ENCODE results near the gene BLMH.
"Not testable (repeated sequence)": the region's sequence is repeated elsewhere in the genome, so short reads cannot be mapped to it uniquely, and the experiment has no call there.

The BLMH gene

DNA sequence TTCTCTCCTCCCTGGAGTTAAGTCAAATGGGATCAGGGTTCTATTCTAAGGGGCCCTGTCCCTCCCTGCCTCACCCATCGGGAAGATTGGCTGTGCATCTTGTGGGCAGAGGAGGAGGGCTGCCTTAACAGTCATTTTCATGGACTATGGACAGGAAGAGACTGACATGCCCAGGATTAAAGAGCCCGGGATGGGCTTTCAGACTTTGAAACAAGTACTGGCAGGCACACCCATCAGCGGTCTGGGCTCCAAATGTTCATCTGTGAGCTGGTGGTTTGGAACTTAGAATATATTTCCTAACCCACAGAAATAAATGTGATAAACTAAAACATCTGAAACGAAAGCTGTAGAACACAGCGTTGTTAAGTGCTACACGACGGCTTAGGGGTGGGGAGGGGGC lies 62.7 kb downstream of the BLMH start:
- DNase-seq (ENCODE audit: low read depth in 2 of 2): no peak

DNA sequence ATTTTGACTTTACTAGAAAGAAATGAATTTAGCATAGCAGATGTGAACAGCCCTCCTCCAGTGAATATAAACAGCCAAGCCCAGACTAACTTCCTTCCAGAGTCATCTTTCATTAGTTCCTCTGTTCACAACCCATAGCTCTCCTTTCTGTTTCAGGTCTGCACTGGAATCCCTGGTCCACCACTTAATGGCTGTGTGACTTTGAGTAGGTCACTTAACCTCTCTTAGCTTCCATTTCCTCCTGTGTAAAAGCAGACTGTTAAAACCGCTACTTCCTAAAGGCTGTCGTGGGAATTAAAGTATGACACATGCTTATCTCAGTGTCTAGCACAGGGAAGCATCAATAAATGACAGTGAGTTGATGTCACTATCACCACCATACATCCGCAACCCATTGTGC lies 63.7 kb downstream of the BLMH start:
- DNase-seq (ENCODE audit: low read depth in 2 of 2): no peak

DNA sequence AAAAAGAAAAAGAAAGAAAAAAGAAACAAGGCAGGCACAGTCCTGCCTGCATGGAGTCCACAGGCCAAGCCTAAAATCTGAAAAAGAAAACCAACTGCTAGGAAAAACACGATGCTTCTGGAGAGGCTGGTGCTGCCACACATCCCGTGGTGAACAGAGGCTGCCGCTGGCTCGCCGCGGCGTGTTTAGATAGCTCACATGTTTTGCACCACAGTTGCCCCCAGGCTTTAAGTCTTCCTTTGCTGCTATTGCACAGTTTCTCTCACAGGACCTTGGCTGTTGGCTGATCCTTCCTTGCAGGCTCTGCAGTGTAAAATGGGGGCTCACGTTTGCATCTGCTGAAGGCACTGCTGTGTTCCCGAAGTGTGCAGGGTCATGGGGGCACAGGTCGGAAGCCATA lies 64.9 kb downstream of the BLMH start:
- DNase-seq (ENCODE audit: low read depth in 2 of 2): no peak

GRCh38 chr17:30225919-30226553 lies 65.7 kb downstream of the BLMH start:
- DNase-seq (ENCODE audit: low read depth in 2 of 2): no peak

- no peak for DNase-seq (ENCODE audit: low read depth in 2 of 2)
Measured at GRCh38 chr17:30225112-30225511, 66.6 kb downstream of the BLMH start.

DNA sequence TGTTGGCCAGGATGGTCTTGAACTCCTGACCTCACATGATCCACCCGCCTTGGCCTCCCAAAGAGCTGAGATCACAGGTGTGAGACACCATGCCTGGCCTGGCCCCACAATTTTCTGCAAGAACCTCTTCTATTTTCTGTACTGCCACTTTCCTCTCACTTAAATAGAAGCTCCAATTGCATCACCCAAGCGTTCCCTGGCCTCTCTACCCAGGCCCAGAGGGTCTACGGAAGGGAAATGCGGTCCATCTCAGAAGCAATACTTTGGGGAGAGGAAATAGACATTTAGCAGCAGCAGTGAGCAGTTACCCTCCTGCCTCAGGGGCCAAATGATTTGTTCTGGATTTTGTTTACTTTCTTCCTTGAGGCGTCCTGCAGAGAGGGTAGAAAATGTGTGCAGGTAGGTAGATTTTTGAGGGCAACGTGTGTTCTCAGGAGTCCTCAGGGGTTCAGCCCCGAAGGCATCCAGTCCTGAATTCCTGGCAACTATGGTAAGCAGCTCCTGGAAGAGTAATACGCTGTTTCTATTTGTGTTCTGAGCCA lies 67.3 kb downstream of the BLMH start:
- no peak for DNase-seq (ENCODE audit: low read depth in 2 of 2)

DNA sequence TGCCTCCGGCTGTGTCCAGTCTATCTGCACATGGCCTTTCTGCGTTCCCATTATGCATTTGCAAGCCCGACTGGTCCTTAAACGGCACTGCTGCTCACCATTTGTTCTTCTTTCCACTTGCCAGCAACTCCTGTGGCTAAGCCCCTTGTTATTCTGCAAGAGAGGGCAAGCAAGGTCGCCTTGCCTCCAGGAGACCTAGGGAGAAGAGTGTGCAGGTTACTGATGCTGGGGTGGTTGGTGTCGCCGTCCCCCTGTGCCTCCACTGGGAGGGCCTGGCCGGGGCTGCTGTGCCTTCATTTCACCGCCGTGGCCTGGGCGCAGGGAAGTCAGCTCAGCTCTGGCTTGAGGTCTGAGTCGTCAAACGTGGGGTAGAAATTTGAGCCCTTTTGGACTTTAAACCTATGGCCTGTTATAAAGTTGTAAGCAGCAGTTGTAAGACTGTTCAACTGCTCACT lies 69.0 kb downstream of the BLMH start:
- DNase-seq (ENCODE audit: low read depth in 2 of 2): no peak

GRCh38 chr17:30222251-30222650 lies 69.5 kb downstream of the BLMH start:
- DNase-seq (ENCODE audit: low read depth in 2 of 2): no peak

- DNase-seq (ENCODE audit: low read depth in 2 of 2): no peak
Measured at GRCh38 chr17:30221346-30221745, 70.4 kb downstream of the BLMH start.

- DNase-seq (ENCODE audit: low read depth in 2 of 2): no peak
Measured at GRCh38 chr17:30220414-30220813, 71.3 kb downstream of the BLMH start.

DNA sequence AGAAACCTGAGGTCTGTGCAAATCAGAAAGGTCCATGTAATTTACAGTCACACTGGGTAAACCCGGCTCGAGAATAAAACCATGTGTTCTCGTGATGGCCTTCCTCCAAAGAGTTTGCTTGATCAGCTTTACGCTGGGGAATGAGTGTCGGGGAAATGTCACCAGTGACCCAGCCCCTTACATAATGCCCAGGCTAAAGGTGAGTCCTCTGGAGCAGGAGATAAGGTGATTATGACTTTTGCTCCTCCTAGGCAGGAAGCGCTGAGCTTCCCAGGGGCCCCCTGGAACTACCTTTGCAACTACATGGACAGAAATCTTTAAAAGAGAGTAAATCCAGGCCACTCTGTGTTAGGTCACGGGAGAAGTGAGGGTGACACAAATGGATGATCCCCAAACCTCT lies 71.9 kb downstream of the BLMH start:
- no peak for DNase-seq (ENCODE audit: low read depth in 2 of 2)

GRCh38 chr17:30219315-30219714 lies 72.4 kb downstream of the BLMH start:
- no peak for DNase-seq (ENCODE audit: low read depth in 2 of 2)

DNA sequence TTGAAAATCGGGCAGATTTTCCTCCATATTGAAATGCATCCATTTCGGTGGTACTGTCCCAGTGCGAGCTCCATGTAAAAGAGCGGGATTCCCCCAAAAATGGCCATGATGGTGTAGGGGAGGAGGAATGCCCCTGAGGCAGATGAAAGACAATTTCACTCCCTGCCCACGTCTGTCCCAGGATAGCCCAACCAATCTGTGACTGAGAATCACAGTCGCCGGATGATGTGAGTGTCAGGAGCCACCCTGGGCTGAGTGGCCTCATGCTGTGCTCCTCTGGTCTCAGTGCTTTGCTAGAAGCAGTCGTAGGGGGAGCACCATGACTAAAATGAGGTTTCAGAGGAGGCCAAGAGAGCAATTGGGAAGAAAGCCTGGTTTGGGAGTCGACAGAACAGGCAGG lies 72.9 kb downstream of the BLMH start:
- DNase-seq (ENCODE audit: low read depth in 2 of 2): no peak

- DNase-seq (ENCODE audit: low read depth in 2 of 2): no peak
Measured at GRCh38 chr17:30217746-30218245, 73.9 kb downstream of the BLMH start.

DNA sequence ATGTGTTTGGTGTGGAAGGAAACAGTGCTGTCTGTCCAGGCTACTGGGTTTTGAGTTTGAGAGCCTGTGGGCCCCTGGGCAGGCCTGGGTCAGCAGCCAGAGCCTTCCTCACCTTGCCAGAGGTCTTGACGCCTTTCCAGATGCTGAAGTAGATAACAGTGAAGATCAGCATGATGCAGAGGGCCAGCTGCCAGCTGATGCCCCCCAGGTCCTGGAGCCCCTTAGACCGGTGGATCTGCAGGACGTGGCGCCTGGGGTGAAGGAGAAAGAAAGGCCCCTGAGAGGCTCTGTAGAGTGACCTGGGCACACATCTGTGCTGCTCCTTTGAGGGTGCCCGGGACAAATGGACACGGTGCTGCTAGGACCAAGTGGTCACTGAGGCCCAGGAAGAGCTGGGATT lies 74.7 kb downstream of the BLMH start:
- no peak for DNase-seq (ENCODE audit: low read depth in 2 of 2)

- DNase-seq (ENCODE audit: low read depth in 2 of 2): no peak
Measured at GRCh38 chr17:30212750-30213149, 79.0 kb downstream of the BLMH start.

DNA sequence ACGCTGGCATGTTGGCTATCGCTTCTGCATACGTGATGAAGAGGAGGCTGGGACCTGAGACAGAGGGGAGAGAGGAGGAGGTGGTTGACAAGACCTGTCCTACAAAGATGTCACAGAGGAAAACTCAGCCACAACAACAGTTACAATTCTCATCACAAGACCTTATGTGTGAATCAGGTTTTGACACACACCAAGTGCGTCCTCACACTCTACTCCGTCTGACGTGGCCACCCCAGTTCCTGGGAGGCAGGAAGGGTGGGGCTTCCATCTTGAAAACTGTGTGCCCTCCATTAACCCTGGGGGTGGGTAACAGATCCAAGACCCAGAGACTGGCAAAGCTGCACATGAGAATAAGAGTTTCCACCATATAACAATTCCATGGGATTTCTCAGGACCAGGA lies 80.4 kb downstream of the BLMH start:
- DNase-seq (ENCODE audit: low read depth in 2 of 2): no peak

DNA sequence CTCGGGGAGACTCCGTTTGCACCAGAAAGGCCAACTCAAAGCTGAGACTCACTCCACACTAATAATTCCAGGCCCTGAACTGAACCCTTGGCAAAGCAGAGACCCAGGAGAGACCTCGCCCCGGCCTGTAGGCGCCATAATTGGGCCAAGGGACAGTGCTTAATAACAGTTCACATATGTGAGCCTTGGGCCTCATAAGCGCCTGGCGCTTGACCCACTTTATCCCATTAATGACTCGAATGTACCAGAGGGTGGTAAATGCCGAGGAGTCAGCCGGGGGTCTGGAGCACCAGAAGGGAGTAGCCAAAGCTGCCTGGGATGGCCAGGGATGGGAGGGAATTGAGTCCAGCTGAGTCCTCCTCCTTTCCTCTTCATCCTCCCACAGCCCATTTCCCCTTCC lies 80.8 kb downstream of the BLMH start:
- DNase-seq (ENCODE audit: low read depth in 2 of 2): no peak

DNA sequence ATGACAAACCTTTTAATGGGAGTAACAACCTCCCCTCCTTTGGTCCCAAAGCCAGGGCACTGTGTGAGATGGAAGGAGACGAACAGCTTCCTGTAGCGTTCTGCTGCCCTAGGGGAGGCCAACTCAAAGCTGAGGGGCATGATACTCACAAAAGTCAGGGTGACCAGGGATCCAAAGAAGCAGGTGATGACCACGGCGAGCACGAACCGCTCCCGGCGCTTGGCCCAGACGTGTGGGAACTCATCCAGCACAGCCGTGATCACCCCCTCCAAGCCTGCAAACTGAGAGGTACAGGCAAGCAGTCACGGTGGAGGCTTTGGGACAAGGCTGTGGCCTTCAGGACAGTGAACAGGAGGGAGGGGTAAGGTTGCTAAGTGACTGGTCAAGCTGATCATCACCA lies 81.4 kb downstream of the BLMH start:
- no peak for DNase-seq (ENCODE audit: low read depth in 2 of 2)

DNA sequence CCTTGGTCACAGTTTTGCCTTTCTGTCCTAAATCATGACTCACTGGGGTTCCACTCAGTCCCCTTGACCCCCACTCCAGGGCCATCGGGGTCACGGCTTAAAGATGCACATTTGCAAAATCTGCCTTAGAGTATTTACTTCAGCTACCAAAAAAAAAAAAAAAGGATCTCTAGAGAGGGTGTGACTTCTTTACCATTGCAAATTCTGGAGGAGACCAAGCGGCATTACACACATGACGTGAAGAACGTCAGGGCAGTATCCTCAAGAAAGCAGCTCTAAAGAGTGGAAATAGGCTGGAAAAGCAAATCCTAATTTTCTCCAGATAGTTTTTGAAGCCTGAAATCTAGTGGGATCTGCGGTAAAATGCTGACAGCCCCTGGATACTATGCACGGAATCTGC lies 81.8 kb downstream of the BLMH start:
- DNase-seq (ENCODE audit: low read depth in 2 of 2): no peak

- DNase-seq (ENCODE audit: low read depth in 2 of 2): no peak
Measured at GRCh38 chr17:30208214-30208613, 83.5 kb downstream of the BLMH start.

DNA sequence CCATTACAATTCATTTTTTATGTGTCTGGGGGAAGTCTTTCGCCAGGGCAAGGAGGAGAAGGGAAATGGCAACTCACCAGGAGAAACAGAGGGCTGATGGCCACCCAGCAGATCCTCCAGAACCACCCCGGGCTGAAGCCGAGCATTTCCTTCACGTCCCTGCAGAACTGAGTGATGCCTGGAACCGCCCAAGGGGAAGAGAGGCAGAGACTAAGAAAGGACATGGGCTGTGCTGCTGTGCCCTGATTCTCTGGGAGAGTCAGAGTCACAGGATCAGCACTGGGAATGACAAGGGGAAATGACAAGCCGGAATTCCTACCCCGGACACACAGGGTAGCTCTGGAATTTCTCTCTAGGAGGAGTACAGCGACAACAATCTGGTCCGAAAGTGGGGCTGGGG lies 84.1 kb downstream of the BLMH start:
- no peak for DNase-seq (ENCODE audit: low read depth in 2 of 2)

DNA sequence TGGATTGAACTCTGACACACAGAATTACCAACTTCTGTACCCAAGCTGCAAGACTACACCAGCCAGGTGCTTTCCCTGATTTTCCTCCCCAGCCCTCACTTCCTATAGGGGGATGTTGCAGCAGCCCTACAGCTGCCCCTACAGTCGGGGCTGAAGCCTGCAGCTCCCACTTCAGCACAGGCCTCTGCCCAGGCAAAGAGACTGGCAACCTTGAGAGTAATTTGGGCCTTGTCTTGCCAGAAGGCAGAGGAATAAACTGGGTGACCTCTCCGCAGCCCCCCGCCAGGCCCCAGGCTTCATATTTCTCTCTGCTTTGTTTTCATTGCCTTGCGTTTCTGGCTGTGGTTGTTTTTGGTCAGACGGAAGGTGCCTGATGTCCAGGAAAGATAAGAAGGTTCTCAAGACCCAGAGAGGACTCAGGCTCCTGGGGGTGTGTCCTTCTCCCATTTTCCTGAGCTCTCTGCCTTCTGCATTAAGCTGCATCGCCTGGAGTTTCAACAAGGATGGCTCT lies 88.2 kb downstream of the BLMH start:
- no peak for DNase-seq (ENCODE audit: low read depth in 2 of 2)

- not testable (repeated sequence) for DNase-seq (ENCODE audit: low read depth in 2 of 2)
Measured at GRCh38 chr17:30200656-30201055, 91.1 kb downstream of the BLMH start.

Data from stimulated activated CD4-positive, alpha-beta T cell treated with anti-CD3 and anti-CD28 coated beads, Interleukin-12 subunit alpha, Interleukin-12 subunit beta, amount 100 ng/mL, for 24 hours (primary cell).